ENCODE measurements around the gene AKAP3. TPM values are rescaled to one million over a fixed set of nuclear protein-coding genes. Genes with fewer than 3 reads are reported as not detected.

AKAP3 gene
- total RNA-seq (1 to 10 TPM in 3 of 4 donors, under 1 TPM in 1; 0.95 to 2.9 (median 1.6) TPM), polyA plus RNA-seq (1 to 10 TPM in 2 of 3 donors, under 1 TPM in 1; 0.07 to 8.4 (median 1.1) TPM)
- long read RNA-seq, donor 1: 0 reads
- long read RNA-seq, donor 2, partial matches to known transcripts: 1 of 1 reads
- long read RNA-seq, donor 2, other reads (novel, unspliced or antisense): 0 of 1 reads

DNA sequence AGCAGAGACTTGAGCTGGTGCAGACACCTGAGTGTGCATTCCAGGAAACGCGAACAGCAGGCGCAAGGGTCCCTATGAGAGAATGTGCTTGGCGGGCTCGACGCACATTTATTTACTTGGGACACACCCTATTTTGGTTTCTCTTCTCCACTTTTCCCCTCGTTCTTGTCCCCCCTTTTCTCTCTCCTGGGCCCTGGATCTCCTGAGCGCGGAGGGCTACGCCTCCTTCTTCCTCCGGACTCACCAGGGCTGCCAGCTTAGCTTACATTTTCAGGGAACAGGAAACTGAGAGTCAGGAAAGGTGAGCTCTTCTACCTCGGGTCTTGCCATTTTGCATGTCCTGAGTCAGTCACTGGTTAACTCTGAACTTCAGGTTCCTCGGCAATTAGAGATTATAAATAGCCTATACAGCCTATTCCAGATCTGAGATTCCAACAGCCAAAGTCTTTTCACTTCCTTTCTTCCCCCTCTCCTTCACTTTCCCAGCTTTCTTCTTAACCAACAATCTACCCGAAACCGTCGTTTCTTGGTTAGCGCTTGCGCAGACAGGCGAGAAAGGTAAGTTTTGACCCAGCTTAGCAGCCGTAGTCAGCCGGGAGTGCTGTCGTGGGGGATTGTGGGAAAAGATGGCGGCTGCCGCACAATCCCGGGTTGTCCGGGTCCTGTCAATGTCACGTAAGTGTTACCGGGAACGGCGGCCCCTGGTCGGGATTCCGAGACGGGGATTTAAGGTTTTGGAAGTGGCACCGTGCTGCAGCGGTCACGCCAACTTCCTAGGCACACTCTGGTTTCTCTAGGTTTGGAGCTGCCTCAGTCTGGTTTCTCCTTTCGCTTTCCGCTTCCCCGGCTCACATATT, at the start of gene AKAP3, which contains the start of gene NDUFA9:
AKAP3 (minus strand) TSS at position 551 of the 857 bp plus-strand sequence. CDS start 10,855 bp downstream, outside the sequence.
NDUFA9 (plus strand) TSS at position 614 of the 857 bp plus-strand sequence; CDS start at position 627, 13 bp downstream.
- DNase-seq (peak; percentile 79 to 86), ATAC-seq (peak; percentile 95 to 100 (median 98))
- intact Hi-C loops (cut with DNase I): no loop called here
- H3K9me3 ChIP-seq: no peaks in the 10 kb centered on the region
- peak within 1 kb of the TSS; percentile 74 for H3K4me3 ChIP-seq
- peaks cover 45% of the 10 kb centered on the region for H3K4me1 ChIP-seq
- H3K27me3 ChIP-seq (ENCODE audit: insufficient read depth in 3 of 3, low read length in 2 of 3): no peaks in the 10 kb centered on the region
- WGBS, 3 donors: 0 to 1% (median 0%) methylated on average over 39 of the region's 39 CpGs
- H3K27ac ChIP-seq: peak within 1 kb of the TSS; percentile 80
- H3K36me3 ChIP-seq (ENCODE audit: insufficient read depth in 1 of 2, low read depth in 1 of 2): peaks cover 0 to 2% of the 10 kb centered on the region in 2 donors
- TF ChIP-seq, protein P1, sequence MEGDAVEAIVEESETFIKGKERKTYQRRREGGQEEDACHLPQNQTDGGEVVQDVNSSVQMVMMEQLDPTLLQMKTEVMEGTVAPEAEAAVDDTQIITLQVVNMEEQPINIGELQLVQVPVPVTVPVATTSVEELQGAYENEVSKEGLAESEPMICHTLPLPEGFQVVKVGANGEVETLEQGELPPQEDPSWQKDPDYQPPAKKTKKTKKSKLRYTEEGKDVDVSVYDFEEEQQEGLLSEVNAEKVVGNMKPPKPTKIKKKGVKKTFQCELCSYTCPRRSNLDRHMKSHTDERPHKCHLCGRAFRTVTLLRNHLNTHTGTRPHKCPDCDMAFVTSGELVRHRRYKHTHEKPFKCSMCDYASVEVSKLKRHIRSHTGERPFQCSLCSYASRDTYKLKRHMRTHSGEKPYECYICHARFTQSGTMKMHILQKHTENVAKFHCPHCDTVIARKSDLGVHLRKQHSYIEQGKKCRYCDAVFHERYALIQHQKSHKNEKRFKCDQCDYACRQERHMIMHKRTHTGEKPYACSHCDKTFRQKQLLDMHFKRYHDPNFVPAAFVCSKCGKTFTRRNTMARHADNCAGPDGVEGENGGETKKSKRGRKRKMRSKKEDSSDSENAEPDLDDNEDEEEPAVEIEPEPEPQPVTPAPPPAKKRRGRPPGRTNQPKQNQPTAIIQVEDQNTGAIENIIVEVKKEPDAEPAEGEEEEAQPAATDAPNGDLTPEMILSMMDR (IDR thresholded peaks at IDR 0.05): no peak

DNA sequence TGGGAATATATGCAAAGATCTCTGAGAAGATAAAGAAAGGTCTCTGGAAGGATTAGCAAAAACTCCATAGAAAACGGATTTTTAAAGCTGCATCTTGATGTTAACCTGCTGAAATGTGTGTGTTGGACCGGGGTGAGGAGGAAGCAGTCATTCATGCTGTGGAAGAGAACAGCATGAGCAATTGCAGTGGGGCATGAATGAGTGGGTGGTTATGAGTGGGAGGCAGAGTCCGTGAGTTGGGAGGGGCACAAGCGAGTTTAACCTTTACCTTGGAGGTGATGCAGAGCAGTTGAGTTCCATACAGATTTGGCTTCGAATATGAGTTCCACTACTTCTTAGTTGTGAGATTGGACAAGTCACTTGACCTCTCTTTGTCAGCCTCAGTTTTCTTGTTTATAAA, 41.9 kb upstream of the AKAP3 start:
- Histone ChIP-seq H3K4me3 (no peak overlapping the region), H3K27me3 (ENCODE audit: insufficient read depth in 3 of 3, low read length in 2 of 3) (no peaks in the 10 kb centered on the region), H3K36me3 (ENCODE audit: insufficient read depth in 1 of 2, low read depth in 1 of 2) (peaks cover 15 to 54% of the 10 kb centered on the region in 2 donors), H3K27ac (no peak overlapping the region), H3K9me3 (no peaks in the 10 kb centered on the region), H3K4me1 (no peaks in the 10 kb centered on the region)
- intact Hi-C loops (cut with DNase I): no loop called here
- WGBS, 3 donors: 94 to 99% (median 96%) methylated on average over 5 of the region's 5 CpGs
- TF ChIP-seq, protein P1 (IDR thresholded peaks at IDR 0.05): no peak
- DNase-seq (no peak), ATAC-seq (no peak)

DNA sequence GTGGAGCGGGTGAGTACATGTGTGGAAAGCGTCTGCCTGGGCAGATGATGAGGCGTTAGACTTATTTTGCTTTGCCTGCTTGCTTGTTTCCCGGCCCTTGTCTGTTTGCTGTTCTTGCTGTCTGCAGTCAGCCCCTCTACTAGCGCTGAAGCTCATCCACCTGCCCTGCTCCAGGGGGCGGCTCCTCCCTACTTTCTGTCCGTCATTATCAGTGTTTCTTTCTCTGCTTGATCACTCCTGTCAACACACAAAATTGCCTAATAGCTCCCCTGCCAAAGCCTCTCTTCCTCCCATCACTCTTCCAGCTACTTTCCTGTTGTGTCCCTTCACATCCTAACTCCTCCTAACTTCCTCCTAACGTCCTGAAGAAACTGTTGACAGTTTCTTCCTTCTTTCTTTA, 36.5 kb upstream of the AKAP3 start:
- Histone ChIP-seq H3K4me3 (no peak overlapping the region), H3K27me3 (ENCODE audit: insufficient read depth in 3 of 3, low read length in 2 of 3) (no peaks in the 10 kb centered on the region), H3K9me3 (no peaks in the 10 kb centered on the region), H3K4me1 (no peaks in the 10 kb centered on the region), H3K27ac (no peak overlapping the region), H3K36me3 (ENCODE audit: insufficient read depth in 1 of 2, low read depth in 1 of 2) (peaks cover 23 to 84% of the 10 kb centered on the region in 2 donors)
- WGBS, 3 donors: 85 to 91% (median 88%) methylated on average over 8 of the region's 8 CpGs
- intact Hi-C loops (cut with DNase I): no loop called here
- ATAC-seq (no peak), DNase-seq (no peak)
- TF ChIP-seq, protein P1 (IDR thresholded peaks at IDR 0.05): no peak

DNA sequence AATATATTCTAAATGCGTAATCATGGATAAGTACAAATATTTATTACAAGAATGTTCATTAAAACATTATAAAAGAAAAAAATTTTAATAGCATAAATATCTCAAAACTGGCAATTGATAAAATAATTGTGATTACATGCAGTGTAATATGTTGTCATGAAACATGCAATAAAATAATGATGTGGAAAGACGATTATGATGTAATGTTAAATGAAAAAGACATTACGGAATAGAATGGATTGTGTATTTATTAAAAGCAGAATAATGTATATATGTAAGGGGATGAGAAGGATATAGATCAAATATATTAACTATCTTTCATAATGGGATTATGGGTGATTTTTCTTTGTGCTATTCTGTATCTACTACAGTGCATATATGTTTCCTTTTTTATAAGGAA, 32.9 kb upstream of the AKAP3 start:
- intact Hi-C loops (cut with DNase I): no loop called here
- no peak overlapping the region for H3K4me3 ChIP-seq
- H3K9me3 ChIP-seq: no peaks in the 10 kb centered on the region
- H3K36me3 ChIP-seq (ENCODE audit: insufficient read depth in 1 of 2, low read depth in 1 of 2): peaks cover 12 to 61% of the 10 kb centered on the region in 2 donors
- WGBS, 3 donors: 81 to 97% (median 97%) methylated on average over 3 of the region's 3 CpGs
- TF ChIP-seq, protein P1 (IDR thresholded peaks at IDR 0.05): no peak
- ATAC-seq (no peak), DNase-seq (no peak)
- no peaks in the 10 kb centered on the region for H3K27me3 ChIP-seq (ENCODE audit: insufficient read depth in 3 of 3, low read length in 2 of 3)
- H3K4me1 ChIP-seq: no peaks in the 10 kb centered on the region
- no peak overlapping the region for H3K27ac ChIP-seq
